RCC 7860 (cell line): ENCODE data around the gene ATRIP.
"Not testable (repeated sequence)": the region's sequence is repeated elsewhere in the genome, so short reads cannot be mapped to it uniquely, and the experiment has no call there.

ENCODE experiments used
- DNase-seq: peaks from one replicate; pipeline ENCODE4 v3.0.0-alpha.2; 2015; ENCODE audit warnings: low spot score
- FAIRE-seq: peaks from 2 replicates; lab custom pipeline; 2012; peaks lifted over from hg19 to GRCh38; lab: Jason Lieb, UNC

Gene ATRIP

GRCh38 chr3:48435223-48435595, 11.3 kb upstream of the ATRIP start:
- DNase-seq (no peak), FAIRE-seq (no peak)

- peak; percentile 11 for FAIRE-seq
- DNase-seq, result peak; percentile 69
Observed at GRCh38 chr3:48435774-48436476, 10.6 kb upstream of the ATRIP start.

GRCh38 chr3:48436477-48436787, 10.1 kb upstream of the ATRIP start:
- FAIRE-seq (no peak), DNase-seq (no peak)

- no peak for FAIRE-seq
- DNase-seq, result no peak
Observed at GRCh38 chr3:48436855-48437254, 9.7 kb upstream of the ATRIP start.

- DNase-seq (no peak), FAIRE-seq (no peak)
Observed at GRCh38 chr3:48437812-48438211, 8.7 kb upstream of the ATRIP start.

GRCh38 chr3:48439820-48440589, 6.5 kb upstream of the ATRIP start, which contains the start of the genes CCDC51 and TMA7:
Gene CCDC51 (minus strand): TSS chr3:48440119. CDS start chr3:48435128, 4,991 bp downstream.
Gene TMA7 (plus strand): TSS chr3:48440257. CDS start chr3:48440297, 40 bp downstream.
- peak; percentile 91 for DNase-seq
- FAIRE-seq, result peak; percentile 84

GRCh38 chr3:48440590-48440958, 6.0 kb upstream of the ATRIP start:
- no peak for DNase-seq
- FAIRE-seq, result no peak

- DNase-seq (no peak), FAIRE-seq (no peak)
Observed at GRCh38 chr3:48441940-48442339, 4.6 kb upstream of the ATRIP start.

- FAIRE-seq, result no peak
- DNase-seq, result no peak
Observed at GRCh38 chr3:48445277-48445882, 1.2 kb upstream of the ATRIP start.

GRCh38 chr3:48446043-48446424, 503 bp upstream of the ATRIP start:
- FAIRE-seq (no peak), DNase-seq (no peak)

- DNase-seq (no peak), FAIRE-seq (no peak)
Observed at GRCh38 chr3:48451270-48451669, 4.7 kb downstream of the ATRIP start.

- DNase-seq (no peak), FAIRE-seq (no peak)
Observed at GRCh38 chr3:48456456-48456855, 9.9 kb downstream of the ATRIP start.

- FAIRE-seq (no peak), DNase-seq (no peak)
Observed at GRCh38 chr3:48459331-48459730, 12.8 kb downstream of the ATRIP start.

- DNase-seq (no peak), FAIRE-seq (no peak)
Observed at GRCh38 chr3:48459773-48460516, 13.4 kb downstream of the ATRIP start.

GRCh38 chr3:48460517-48460902, 14.0 kb downstream of the ATRIP start:
- DNase-seq, result no peak
- no peak for FAIRE-seq

GRCh38 chr3:48461767-48462166, 15.2 kb downstream of the ATRIP start:
- not testable (repeated sequence) for FAIRE-seq, DNase-seq

- no peak for FAIRE-seq
- no peak for DNase-seq
Observed at GRCh38 chr3:48463703-48464102, 17.2 kb downstream of the ATRIP start.

- DNase-seq (no peak), FAIRE-seq (no peak)
Observed at GRCh38 chr3:48464713-48465221, 18.2 kb downstream of the ATRIP start.

- FAIRE-seq (no peak), DNase-seq (no peak)
Observed at GRCh38 chr3:48465237-48465530, 18.6 kb downstream of the ATRIP start.

- peak; percentile 93 for FAIRE-seq
- DNase-seq, result peak; percentile 99
Observed at GRCh38 chr3:48465531-48466378, 19.2 kb downstream of the ATRIP start.
